B cell (primary cell): ENCODE measurements around the gene VTI1A. TPM values are rescaled to one million over a fixed set of nuclear protein-coding genes. Genes with fewer than 3 reads are reported as not detected.

ENCODE experiments used
- ATAC-seq: fragments of 200-7000 bp; cut with Tn5 transposase; one replicate; pipeline ENCODE4 v1.10.0; 2021; ENCODE audit warnings: low read depth, mild to moderate bottlenecking, moderate number of reproducible peaks, moderate library complexity
- CTCF ChIA-PET: fragments of 350-600 bp; sonication (Branson Sonifier 250); formaldehyde crosslinking; loops from one replicate; lab custom pipeline; 2021; ENCODE audit warnings: antibody characterized with exemption, inconsistent platforms; lab: Charles Lee
- POLR2A ChIA-PET: fragments of 350-600 bp; sonication (Branson Sonifier 250); formaldehyde crosslinking; loops from one replicate; lab custom pipeline; 2021; ENCODE audit warnings: antibody characterized with exemption; lab: Charles Lee
- DNase-seq: peaks from one replicate; pipeline ENCODE4 v3.0.0; 2013
- H2AFZ ChIP-seq: 2 replicates; pipeline ENCODE4 v1.6.1; 2012; ENCODE audit warnings: mild to moderate bottlenecking, low read depth, low read length; ENCODE audit not compliant: insufficient read depth, poor library complexity, severe bottlenecking
- H3K27ac ChIP-seq, 2 donors: 1 replicate in 1 of 2; 2 replicates in 1 of 2; pipeline ENCODE4 v1.5.1; 2012 to 2013; ENCODE audit warnings: low read length in 2 of 2, mild to moderate bottlenecking in 2 of 2, moderate library complexity in 1 of 2
- H3K27me3 ChIP-seq, 4 experiments: fragments of 200-600 bp in 1 of 4; sonication (generic) in 1 of 4; replicated peaks in 1 of 4; 1 replicate in 2 of 4; 2 replicates in 2 of 4; pipeline versions ENCODE4 v1.6.1 to v1.7.0; 2013 to 2016; ENCODE audit warnings: low read length in 3 of 4, mild to moderate bottlenecking in 2 of 4, mixed read lengths in 1 of 4, moderate library complexity in 1 of 4; ENCODE audit not compliant: insufficient read depth in 4 of 4, control insufficient read depth in 3 of 4; ENCODE audit errors: control extremely low read depth in 1 of 4
- H3K36me3 ChIP-seq, 2 experiments: replicated peaks in 1 of 2; 1 replicate in 1 of 2; 2 replicates in 1 of 2; pipeline versions ENCODE4 v1.6.1 to v1.7.1; 2013; ENCODE audit warnings: low read length in 1 of 2; ENCODE audit not compliant: insufficient read depth in 2 of 2, control insufficient read depth in 1 of 2; ENCODE audit errors: control extremely low read depth in 1 of 2, extremely low read depth in 1 of 2
- H3K4me1 ChIP-seq, 2 donors: fragments of 200-600 bp in 1 of 2; sonication (generic) in 1 of 2; 1 replicate in 1 of 2; 2 replicates in 1 of 2; pipeline versions ENCODE4 v1.5.1 to v1.6.1; 2013 to 2017; ENCODE audit warnings: low read length in 2 of 2; ENCODE audit not compliant: control insufficient read depth in 2 of 2, insufficient read depth in 2 of 2
- H3K4me2 ChIP-seq: replicated peaks from 2 replicates; pipeline ENCODE3; 2012; ENCODE audit warnings: mild to moderate bottlenecking, low read depth, low read length; ENCODE audit not compliant: poor library complexity, severe bottlenecking
- H3K4me3 ChIP-seq, 5 experiments: fragments of 200-600 bp in 1 of 5; sonication (generic) in 1 of 5; 1 replicate in 3 of 5; 2 replicates in 2 of 5; pipeline versions ENCODE4 v1.5.1 to v1.7.0; 2011 to 2016; ENCODE audit warnings: low read length in 4 of 5, mild to moderate bottlenecking in 4 of 5, low read depth in 2 of 5, control low read depth in 1 of 5, moderate library complexity in 1 of 5; ENCODE audit not compliant: insufficient read depth in 1 of 5; ENCODE audit errors: control extremely low read depth in 1 of 5, extremely low read depth in 1 of 5
- H3K79me2 ChIP-seq: fragments of 200-600 bp; sonication (generic); one replicate; pipeline ENCODE4 v1.6.0; 2016; ENCODE audit warnings: low read length; ENCODE audit not compliant: control insufficient read depth, insufficient read depth
- H3K9ac ChIP-seq: fragments of 200-600 bp; sonication (generic); 2 replicates; pipeline ENCODE4 v1.6.1; 2017; ENCODE audit warnings: mild to moderate bottlenecking, low read length, moderate library complexity
- H3K9me3 ChIP-seq, 3 donors: one replicate each; pipeline versions ENCODE4 v1.6.1 to v1.7.1; 2013; ENCODE audit warnings: low read length in 2 of 3; ENCODE audit not compliant: control insufficient read depth in 2 of 3, insufficient read depth in 1 of 3; ENCODE audit errors: control extremely low read depth in 1 of 3
- H4K20me1 ChIP-seq: 2 replicates; pipeline ENCODE4 v1.6.0; 2012; ENCODE audit warnings: mild to moderate bottlenecking, low read length; ENCODE audit not compliant: insufficient read depth, control insufficient read depth, poor library complexity, severe bottlenecking
- H3K27ac Mint-ChIP-seq: one replicate; pipeline ENCODE4 v1.8.0; 2021; ENCODE audit warnings: mixed read lengths
- H3K27me3 Mint-ChIP-seq: one replicate; pipeline ENCODE4 v1.8.0; 2021; ENCODE audit warnings: mixed read lengths
- H3K4me1 Mint-ChIP-seq: one replicate; pipeline ENCODE4 v1.8.0; 2021; ENCODE audit warnings: mixed read lengths
- H3K4me3 Mint-ChIP-seq: one replicate; pipeline ENCODE4 v1.8.0; 2021; ENCODE audit warnings: mixed read lengths
- H3K9me3 Mint-ChIP-seq: one replicate; pipeline ENCODE4 v1.8.0; 2022; ENCODE audit warnings: mixed read lengths; ENCODE audit not compliant: insufficient read depth
- EZH2 ChIP-seq: IDR thresholded peaks from 2 replicates; pipeline ENCODE4 v1.6.1; 2012; ENCODE audit warnings: borderline replicate concordance, low read depth, mild to moderate bottlenecking, moderate library complexity, low read length; ENCODE audit not compliant: insufficient read depth, poor library complexity, severe bottlenecking
- WGBS: methylation state at CpG from one replicate; pipeline ENCODE4 v1.1.5; 2013; ENCODE audit warnings: missing lambda C conversion rate; ENCODE audit not compliant: insufficient coverage; 5-methylcytosine and 5-hydroxymethylcytosine counted together
- intact Hi-C: fragments of 100-400 bp; cut with micrococcal nuclease; formaldehyde crosslinking; loops from one replicate; pipeline ENCODE4 v1.10.0; 2022
- polyA plus RNA-seq: library from polyadenylated mRNA; depleted of rRNA; stranded (reverse); fragments of >200 nt; gene quantifications from 2 replicates; pipeline ENCODE4 v1.2.3, GENCODE V29; 2012
- total RNA-seq, 2 donors: library from RNA; stranded (reverse); fragments of 120-200 nt in 1 of 2; gene quantifications; 1 replicate in 1 of 2; 2 replicates in 1 of 2; pipeline versions ENCODE4 v1.2.3 to v1.2.4, GENCODE V29; 2013 to 2022
- TF ChIP-seq, protein P1 (sequence below): fragments of 200-600 bp; IDR thresholded peaks from one replicate; pipeline ENCODE4 v1.8.0; 2022; ENCODE audit warnings: antibody characterized with exemption, mild to moderate bottlenecking

Gene VTI1A
- total and polyA plus RNA-seq, 2 donors (not counting 1 experiment from before 2014, with no cell fraction given): 20.0 to 84.1 TPM

GRCh38 chr10:112842832-112843360, 395.9 kb downstream of the VTI1A start:
- ChIA-PET POLR2A (no interaction called here), CTCF (no interaction called here)
- no peak overlapping the region for H3K4me3 Mint-ChIP-seq
- ATAC-seq (no peak), DNase-seq (no peak)
- H3K4me1 Mint-ChIP-seq: no peaks in the 10 kb centered on the region
- Histone ChIP-seq H4K20me1 (no peaks in the 10 kb centered on the region), H3K9ac (no peak overlapping the region), H3K9me3 (peaks cover 0 to 49% (median 7%) of the 10 kb centered on the region in 3 donors), H3K4me1 (no peaks in the 10 kb centered on the region), H3K36me3 (no peaks in the 10 kb centered on the region), H3K27ac (no peak overlapping the region), H3K4me2 (no peak overlapping the region), H3K79me2 (no peaks in the 10 kb centered on the region), H3K27me3 (no peaks in the 10 kb centered on the region), H3K4me3 (no peak overlapping the region), H2AFZ (no peak overlapping the region)
- H3K27ac Mint-ChIP-seq: no peak overlapping the region
- TF ChIP-seq, protein P1, sequence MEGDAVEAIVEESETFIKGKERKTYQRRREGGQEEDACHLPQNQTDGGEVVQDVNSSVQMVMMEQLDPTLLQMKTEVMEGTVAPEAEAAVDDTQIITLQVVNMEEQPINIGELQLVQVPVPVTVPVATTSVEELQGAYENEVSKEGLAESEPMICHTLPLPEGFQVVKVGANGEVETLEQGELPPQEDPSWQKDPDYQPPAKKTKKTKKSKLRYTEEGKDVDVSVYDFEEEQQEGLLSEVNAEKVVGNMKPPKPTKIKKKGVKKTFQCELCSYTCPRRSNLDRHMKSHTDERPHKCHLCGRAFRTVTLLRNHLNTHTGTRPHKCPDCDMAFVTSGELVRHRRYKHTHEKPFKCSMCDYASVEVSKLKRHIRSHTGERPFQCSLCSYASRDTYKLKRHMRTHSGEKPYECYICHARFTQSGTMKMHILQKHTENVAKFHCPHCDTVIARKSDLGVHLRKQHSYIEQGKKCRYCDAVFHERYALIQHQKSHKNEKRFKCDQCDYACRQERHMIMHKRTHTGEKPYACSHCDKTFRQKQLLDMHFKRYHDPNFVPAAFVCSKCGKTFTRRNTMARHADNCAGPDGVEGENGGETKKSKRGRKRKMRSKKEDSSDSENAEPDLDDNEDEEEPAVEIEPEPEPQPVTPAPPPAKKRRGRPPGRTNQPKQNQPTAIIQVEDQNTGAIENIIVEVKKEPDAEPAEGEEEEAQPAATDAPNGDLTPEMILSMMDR: no peak
- no peak for TF ChIP-seq EZH2
- intact Hi-C loops: no loop called here
- H3K9me3 Mint-ChIP-seq: peaks cover 8% of the 10 kb centered on the region
- no peaks in the 10 kb centered on the region for H3K27me3 Mint-ChIP-seq
- 14% methylated on average over 2 of the region's 3 CpGs for WGBS

- POLR2A ChIA-PET: no interaction called here
These were observed 396.6 kb downstream of the VTI1A start for GRCh38 chr10:112843623-112844022.

More at GRCh38 chr10:112843623-112844022, 396.6 kb downstream of the VTI1A start:
- Mint-ChIP-seq H3K4me3 (no peak overlapping the region), H3K9me3 (peaks cover 8% of the 10 kb centered on the region), H3K4me1 (no peaks in the 10 kb centered on the region), H3K27me3 (no peaks in the 10 kb centered on the region), H3K27ac (no peak overlapping the region)
- no peaks in the 10 kb centered on the region for H3K27me3 ChIP-seq
- DNase-seq: no peak
- intact Hi-C loops: no loop called here
- H3K36me3 ChIP-seq: no peaks in the 10 kb centered on the region
- no peaks in the 10 kb centered on the region for H3K79me2 ChIP-seq
- H3K27ac ChIP-seq: no peak overlapping the region
- TF ChIP-seq, protein P1: no peak
- no peak for TF ChIP-seq EZH2
- no peak overlapping the region for H3K4me2 ChIP-seq
- 57% methylated on average over 2 of the region's 3 CpGs for WGBS
- no peak overlapping the region for H3K4me3 ChIP-seq
- no peak overlapping the region for H2AFZ ChIP-seq
- peaks cover 0 to 50% (median 7%) of the 10 kb centered on the region in 3 donors for H3K9me3 ChIP-seq
- no peak overlapping the region for H3K9ac ChIP-seq
- no peak for ATAC-seq
- H3K4me1 ChIP-seq: no peaks in the 10 kb centered on the region
- no peaks in the 10 kb centered on the region for H4K20me1 ChIP-seq
- CTCF ChIA-PET: no interaction called here
